ENCODE measurements around the gene SCN8A. TPM values are rescaled to one million over a fixed set of nuclear protein-coding genes. Genes with fewer than 3 reads are reported as not detected.

Gene SCN8A
- total and polyA plus RNA-seq, 2 donors (not counting 3 experiments of a cell fraction or from before 2014, with no cell fraction given): 9.4 to 20.4 TPM

DNA sequence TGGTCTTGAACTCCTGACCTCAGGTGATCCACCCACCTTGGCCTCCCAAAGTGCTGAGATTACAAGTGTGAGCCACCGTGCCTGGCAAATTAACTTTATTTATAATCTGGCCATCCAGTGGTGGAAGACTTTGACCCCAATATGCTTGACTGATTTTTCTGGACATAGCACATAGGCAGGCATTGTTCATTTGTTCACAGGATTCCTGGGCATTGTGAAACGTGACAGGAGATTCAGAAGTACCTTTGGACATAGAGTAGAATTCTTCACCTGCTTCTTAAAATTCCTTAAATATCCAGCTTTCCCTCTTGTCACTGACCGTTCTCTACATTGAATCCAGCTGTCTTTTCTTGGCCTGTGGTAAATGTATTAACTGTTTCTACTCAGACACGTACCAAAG lies 103.1 kb downstream of the SCN8A start:
- Histone ChIP-seq H3K4me2 (ENCODE audit: insufficient read depth, low read length) (no peak overlapping the region), H2AFZ (ENCODE audit: low read depth, low read length) (no peak overlapping the region), H3K9me1 (replicated peaks; ENCODE audit: control insufficient read depth, extremely low read depth, insufficient read depth, low read length) (no peaks in the 10 kb centered on the region), H3K9ac (replicated peaks; ENCODE audit: extremely low read depth, insufficient read depth, low read length) (no peak overlapping the region), H4K20me1 (replicated peaks; ENCODE audit: control insufficient read depth, extremely low read depth, insufficient read depth, low read length) (no peaks in the 10 kb centered on the region), H3K4me3 (replicated peaks in 1 of 3; ENCODE audit: insufficient read depth in 1 of 3, low read depth in 1 of 3, low read length in 3 of 3) (no peak overlapping the region), H3K36me3 (ENCODE audit: control insufficient read depth in 2 of 2, extremely low read depth in 1 of 2, insufficient read depth in 2 of 2, low read length in 2 of 2) (peaks cover 0 to 16% of the 10 kb centered on the region in 2 experiments), H3K4me1 (ENCODE audit: control insufficient read depth, extremely low read depth, insufficient read depth, low read length) (peaks cover 11% of the 10 kb centered on the region), H3K27me3 (ENCODE audit: control insufficient read depth in 2 of 2, insufficient read depth in 2 of 2, low read length in 2 of 2) (no peaks in the 10 kb centered on the region), H3K79me2 (ENCODE audit: control insufficient read depth, insufficient read depth, low read length) (peaks cover 13% of the 10 kb centered on the region), H3K27ac (ENCODE audit: insufficient read depth, low read depth, low read length) (no peak overlapping the region), H3K9me3 (replicated peaks; ENCODE audit: control insufficient read depth, insufficient read depth, low read length) (no peaks in the 10 kb centered on the region)
- intact Hi-C loops (cut with micrococcal nuclease): no loop called here
- no peak for DNase-seq (ENCODE audit: low read depth, low spot score)
- CTCF ChIA-PET: interaction anchor here (1.1 to 3.4 kb wide), 3 partner anchors 10 to 113 kb away, joined by 3 to 9 read pairs (median 5); no protein-coding TSS in a partner anchor
- no peak for TF ChIP-seq FOS (IDR thresholded peaks at IDR 0.05; ENCODE audit: borderline replicate concordance, insufficient read depth, low read length)
- no peak for TF ChIP-seq MYC (IDR thresholded peaks at IDR 0.05; ENCODE audit: low read depth, low read length)
- TF ChIP-seq GATA2 (IDR thresholded peaks at IDR 0.05; ENCODE audit: insufficient read depth, insufficient read length, low read depth, low read length): no peak
- TF ChIP-seq POLR2AphosphoS5 (IDR thresholded peaks at IDR 0.05; ENCODE audit: insufficient read depth, low read depth, low read length): no peak
- no peak for TF ChIP-seq EZH2 (IDR thresholded peaks at IDR 0.05; ENCODE audit: borderline replicate concordance, low read depth, low read length, severe bottlenecking)
- TF ChIP-seq, protein P1, sequence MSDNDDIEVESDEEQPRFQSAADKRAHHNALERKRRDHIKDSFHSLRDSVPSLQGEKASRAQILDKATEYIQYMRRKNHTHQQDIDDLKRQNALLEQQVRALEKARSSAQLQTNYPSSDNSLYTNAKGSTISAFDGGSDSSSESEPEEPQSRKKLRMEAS (IDR thresholded peaks at IDR 0.05; ENCODE audit: insufficient read depth, insufficient read length): no peak
- no peak for TF ChIP-seq JUN (IDR thresholded peaks at IDR 0.05; ENCODE audit: borderline replicate concordance, insufficient read depth, insufficient read length, low read depth)
- TF ChIP-seq, protein P2, sequence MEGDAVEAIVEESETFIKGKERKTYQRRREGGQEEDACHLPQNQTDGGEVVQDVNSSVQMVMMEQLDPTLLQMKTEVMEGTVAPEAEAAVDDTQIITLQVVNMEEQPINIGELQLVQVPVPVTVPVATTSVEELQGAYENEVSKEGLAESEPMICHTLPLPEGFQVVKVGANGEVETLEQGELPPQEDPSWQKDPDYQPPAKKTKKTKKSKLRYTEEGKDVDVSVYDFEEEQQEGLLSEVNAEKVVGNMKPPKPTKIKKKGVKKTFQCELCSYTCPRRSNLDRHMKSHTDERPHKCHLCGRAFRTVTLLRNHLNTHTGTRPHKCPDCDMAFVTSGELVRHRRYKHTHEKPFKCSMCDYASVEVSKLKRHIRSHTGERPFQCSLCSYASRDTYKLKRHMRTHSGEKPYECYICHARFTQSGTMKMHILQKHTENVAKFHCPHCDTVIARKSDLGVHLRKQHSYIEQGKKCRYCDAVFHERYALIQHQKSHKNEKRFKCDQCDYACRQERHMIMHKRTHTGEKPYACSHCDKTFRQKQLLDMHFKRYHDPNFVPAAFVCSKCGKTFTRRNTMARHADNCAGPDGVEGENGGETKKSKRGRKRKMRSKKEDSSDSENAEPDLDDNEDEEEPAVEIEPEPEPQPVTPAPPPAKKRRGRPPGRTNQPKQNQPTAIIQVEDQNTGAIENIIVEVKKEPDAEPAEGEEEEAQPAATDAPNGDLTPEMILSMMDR (IDR thresholded peaks at IDR 0.05; ENCODE audit: extremely low read depth in 1 of 2, insufficient read depth in 1 of 2, low read depth in 1 of 2, low read length in 2 of 2): no peak
- no peak for TF ChIP-seq POLR2A (IDR thresholded peaks at IDR 0.05; ENCODE audit: low read depth, low read length)
- BruUV-seq (replicated peaks): no TSS peak
- POLR2A ChIA-PET: interaction anchor here (0.9 kb wide), 1 partner anchor 120 kb away, joined by 5 read pairs; no protein-coding TSS in a partner anchor
- dilution Hi-C loops (cut with MboI; ENCODE audit: extremely low pct_ligation_motif_present, low sequenced_read_pairs): no loop called here
- no peak for FAIRE-seq

Data from endothelial cell of umbilical vein (primary cell).